ENCODE measurements around the gene ARID3C.

Gene ARID3C

GRCh38 chr9:34577400-34578240 lies 51.2 kb downstream of the ARID3C start:
- no peaks in the 10 kb centered on the region for H3K4me1 ChIP-seq (ENCODE audit: insufficient read depth, low read length, poor library complexity, severe bottlenecking)

GRCh38 chr9:34576597-34577399 lies 52.1 kb downstream of the ARID3C start:
- Histone ChIP-seq H3K9me2 (replicated peaks; ENCODE audit: low read depth, low read length) (no peaks in the 10 kb centered on the region), H3K27me3 (ENCODE audit: insufficient read depth, low read length, poor library complexity, severe bottlenecking) (no peaks in the 10 kb centered on the region), H3F3A (ENCODE audit: low read depth) (no peaks in the 10 kb centered on the region), H3K9ac (ENCODE audit: low read depth, low read length, poor library complexity, severe bottlenecking) (no peak overlapping the region), H3K79me2 (ENCODE audit: insufficient read depth, low read length) (no peaks in the 10 kb centered on the region), H3K9me3 (ENCODE audit: insufficient read depth, low read depth, low read length) (no peaks in the 10 kb centered on the region), H3K4me2 (ENCODE audit: low read depth, low read length, poor library complexity, severe bottlenecking) (no peak overlapping the region), H3K36me3 (ENCODE audit: insufficient read depth, low read length) (no peaks in the 10 kb centered on the region), H2AFZ (ENCODE audit: low read length) (no peak overlapping the region), H3K4me3 (ENCODE audit: low read length, poor library complexity, severe bottlenecking) (no peak overlapping the region), H4K20me1 (ENCODE audit: insufficient read depth, low read length, poor library complexity, severe bottlenecking) (no peaks in the 10 kb centered on the region), H3K4me1 (ENCODE audit: insufficient read depth, low read length, poor library complexity, severe bottlenecking) (no peaks in the 10 kb centered on the region)
- TF ChIP-seq EZH2phosphoT487 (IDR thresholded peaks at IDR 0.05; ENCODE audit: borderline replicate concordance): no peak
- TF ChIP-seq CTCF (conservative IDR thresholded peaks at IDR 0.05; ENCODE audit: low read length): no peak

More at GRCh38 chr9:34577400-34578240, 51.2 kb downstream of the ARID3C start:
- no peak overlapping the region for H3K4me3 ChIP-seq (ENCODE audit: low read length, poor library complexity, severe bottlenecking)
- no peak overlapping the region for H2AFZ ChIP-seq (ENCODE audit: low read length)
- no peaks in the 10 kb centered on the region for H3K36me3 ChIP-seq (ENCODE audit: insufficient read depth, low read length)
- no peaks in the 10 kb centered on the region for H3K9me2 ChIP-seq (replicated peaks; ENCODE audit: low read depth, low read length)
- H4K20me1 ChIP-seq (ENCODE audit: insufficient read depth, low read length, poor library complexity, severe bottlenecking): no peaks in the 10 kb centered on the region
- no peaks in the 10 kb centered on the region for H3K9me3 ChIP-seq (ENCODE audit: insufficient read depth, low read depth, low read length)
- H3K9ac ChIP-seq (ENCODE audit: low read depth, low read length, poor library complexity, severe bottlenecking): no peak overlapping the region
- no peaks in the 10 kb centered on the region for H3K27me3 ChIP-seq (ENCODE audit: insufficient read depth, low read length, poor library complexity, severe bottlenecking)
- H3K79me2 ChIP-seq (ENCODE audit: insufficient read depth, low read length): no peaks in the 10 kb centered on the region
- no peak overlapping the region for H3K4me2 ChIP-seq (ENCODE audit: low read depth, low read length, poor library complexity, severe bottlenecking)
- no peaks in the 10 kb centered on the region for H3F3A ChIP-seq (ENCODE audit: low read depth)
- TF ChIP-seq EZH2phosphoT487 (IDR thresholded peaks at IDR 0.05; ENCODE audit: borderline replicate concordance) (no peak), CTCF (conservative IDR thresholded peaks at IDR 0.05; ENCODE audit: low read length) (no peak)

GRCh38 chr9:34575862-34576596 lies 52.8 kb downstream of the ARID3C start:
- no peaks in the 10 kb centered on the region for H3K9me2 ChIP-seq (replicated peaks; ENCODE audit: low read depth, low read length)
- H4K20me1 ChIP-seq (ENCODE audit: insufficient read depth, low read length, poor library complexity, severe bottlenecking): no peaks in the 10 kb centered on the region
- H3K4me2 ChIP-seq (ENCODE audit: low read depth, low read length, poor library complexity, severe bottlenecking): no peak overlapping the region
- H3K4me3 ChIP-seq (ENCODE audit: low read length, poor library complexity, severe bottlenecking): no peak overlapping the region
- H3K4me1 ChIP-seq (ENCODE audit: insufficient read depth, low read length, poor library complexity, severe bottlenecking): no peaks in the 10 kb centered on the region
- no peaks in the 10 kb centered on the region for H3K27me3 ChIP-seq (ENCODE audit: insufficient read depth, low read length, poor library complexity, severe bottlenecking)
- no peak overlapping the region for H3K9ac ChIP-seq (ENCODE audit: low read depth, low read length, poor library complexity, severe bottlenecking)
- no peaks in the 10 kb centered on the region for H3K36me3 ChIP-seq (ENCODE audit: insufficient read depth, low read length)
- H2AFZ ChIP-seq (ENCODE audit: low read length): no peak overlapping the region
- no peak for TF ChIP-seq EZH2phosphoT487 (IDR thresholded peaks at IDR 0.05; ENCODE audit: borderline replicate concordance)
- TF ChIP-seq CTCF (conservative IDR thresholded peaks at IDR 0.05; ENCODE audit: low read length): no peak
- no peaks in the 10 kb centered on the region for H3K9me3 ChIP-seq (ENCODE audit: insufficient read depth, low read depth, low read length)
- H3F3A ChIP-seq (ENCODE audit: low read depth): no peaks in the 10 kb centered on the region
- no peaks in the 10 kb centered on the region for H3K79me2 ChIP-seq (ENCODE audit: insufficient read depth, low read length)

Measured in Loucy (cell line).